ENCODE results near the gene USP12. TPM values are rescaled to one million over a fixed set of nuclear protein-coding genes. Genes with fewer than 3 reads are reported as not detected.
"Not testable (repeated sequence)": the region's sequence is repeated elsewhere in the genome, so short reads cannot be mapped to it uniquely, and the experiment has no call there.

The USP12 gene
- total and polyA plus RNA-seq, 2 donors from 2014 or later, result 15.0 to 27.5 TPM

DNA sequence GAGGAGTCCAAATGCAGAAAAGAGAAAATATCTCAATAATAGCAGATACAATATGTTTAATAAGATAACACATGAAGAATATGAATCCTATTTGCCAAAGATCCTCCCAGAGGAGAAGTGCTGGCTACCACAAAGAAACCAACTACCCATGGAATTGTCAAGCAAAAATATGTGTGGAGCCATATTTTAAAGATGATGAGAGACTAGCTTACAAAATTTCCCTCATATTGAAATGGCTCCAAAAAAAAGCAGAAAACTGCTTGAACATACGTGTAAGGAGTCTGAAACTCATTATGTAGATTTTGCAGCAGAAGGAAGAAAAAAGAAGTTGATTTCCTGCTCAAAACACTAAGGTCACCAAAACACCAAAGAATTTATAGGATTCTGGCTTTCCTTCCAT, 94.2 kb downstream of the USP12 start:
- no peak overlapping the region for H3K4me3 ChIP-seq (ENCODE audit: low read length in 3 of 3)
- no peaks in the 10 kb centered on the region for H3K27me3 ChIP-seq (ENCODE audit: control insufficient read depth, insufficient read depth, low read length)
- H3K4me1 ChIP-seq (ENCODE audit: control insufficient read depth in 2 of 3, insufficient read depth in 2 of 3, low read depth in 1 of 3, low read length in 3 of 3), result peaks cover 0 to 6% (median 4%) of the 10 kb centered on the region in 3 donors
- intact Hi-C loops (cut with DNase I), result no loop called here
- H3K27ac ChIP-seq (ENCODE audit: low read depth in 2 of 2, low read length in 2 of 2), result no peak overlapping the region
- no peak for DNase-seq
- H3K36me3 ChIP-seq (ENCODE audit: control insufficient read depth in 2 of 3, insufficient read depth in 3 of 3, low read length in 3 of 3), result peaks cover 0 to 2% (median 2%) of the 10 kb centered on the region in 3 donors
- no peak overlapping the region for H3K9ac ChIP-seq (ENCODE audit: low read length in 3 of 3)
- no peaks in the 10 kb centered on the region for H3K9me3 ChIP-seq (ENCODE audit: control insufficient read depth in 2 of 3, insufficient read depth in 1 of 3, low read length in 3 of 3)
- TF ChIP-seq, protein P1, sequence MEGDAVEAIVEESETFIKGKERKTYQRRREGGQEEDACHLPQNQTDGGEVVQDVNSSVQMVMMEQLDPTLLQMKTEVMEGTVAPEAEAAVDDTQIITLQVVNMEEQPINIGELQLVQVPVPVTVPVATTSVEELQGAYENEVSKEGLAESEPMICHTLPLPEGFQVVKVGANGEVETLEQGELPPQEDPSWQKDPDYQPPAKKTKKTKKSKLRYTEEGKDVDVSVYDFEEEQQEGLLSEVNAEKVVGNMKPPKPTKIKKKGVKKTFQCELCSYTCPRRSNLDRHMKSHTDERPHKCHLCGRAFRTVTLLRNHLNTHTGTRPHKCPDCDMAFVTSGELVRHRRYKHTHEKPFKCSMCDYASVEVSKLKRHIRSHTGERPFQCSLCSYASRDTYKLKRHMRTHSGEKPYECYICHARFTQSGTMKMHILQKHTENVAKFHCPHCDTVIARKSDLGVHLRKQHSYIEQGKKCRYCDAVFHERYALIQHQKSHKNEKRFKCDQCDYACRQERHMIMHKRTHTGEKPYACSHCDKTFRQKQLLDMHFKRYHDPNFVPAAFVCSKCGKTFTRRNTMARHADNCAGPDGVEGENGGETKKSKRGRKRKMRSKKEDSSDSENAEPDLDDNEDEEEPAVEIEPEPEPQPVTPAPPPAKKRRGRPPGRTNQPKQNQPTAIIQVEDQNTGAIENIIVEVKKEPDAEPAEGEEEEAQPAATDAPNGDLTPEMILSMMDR (IDR thresholded peaks at IDR 0.05; ENCODE audit: borderline replicate concordance, extremely low read depth, insufficient read depth), result no peak
- FAIRE-seq, result no peak

- Histone ChIP-seq H3K9me3 (ENCODE audit: control insufficient read depth in 2 of 3, insufficient read depth in 1 of 3, low read length in 3 of 3) (no peaks in the 10 kb centered on the region), H3K4me1 (ENCODE audit: control insufficient read depth in 2 of 3, insufficient read depth in 2 of 3, low read depth in 1 of 3, low read length in 3 of 3) (peaks cover 0 to 6% (median 4%) of the 10 kb centered on the region in 3 donors), H3K27ac (ENCODE audit: low read depth in 2 of 2, low read length in 2 of 2) (no peak overlapping the region), H3K36me3 (ENCODE audit: control insufficient read depth in 2 of 3, insufficient read depth in 3 of 3, low read length in 3 of 3) (peaks cover 0 to 2% (median 2%) of the 10 kb centered on the region in 3 donors), H3K9ac (ENCODE audit: low read length in 3 of 3) (no peak overlapping the region), H3K4me3 (ENCODE audit: low read length in 3 of 3) (no peak overlapping the region), H3K27me3 (ENCODE audit: control insufficient read depth, insufficient read depth, low read length) (no peaks in the 10 kb centered on the region)
- FAIRE-seq, result no peak
- peak in 1 of 5 donors; percentile 53 for DNase-seq
- intact Hi-C loops (cut with DNase I), result no loop called here
- TF ChIP-seq, protein P1 (IDR thresholded peaks at IDR 0.05; ENCODE audit: borderline replicate concordance, extremely low read depth, insufficient read depth), result no peak
These were observed 95.2 kb downstream of the USP12 start for GRCh38 chr13:27076421-27076820.

DNA sequence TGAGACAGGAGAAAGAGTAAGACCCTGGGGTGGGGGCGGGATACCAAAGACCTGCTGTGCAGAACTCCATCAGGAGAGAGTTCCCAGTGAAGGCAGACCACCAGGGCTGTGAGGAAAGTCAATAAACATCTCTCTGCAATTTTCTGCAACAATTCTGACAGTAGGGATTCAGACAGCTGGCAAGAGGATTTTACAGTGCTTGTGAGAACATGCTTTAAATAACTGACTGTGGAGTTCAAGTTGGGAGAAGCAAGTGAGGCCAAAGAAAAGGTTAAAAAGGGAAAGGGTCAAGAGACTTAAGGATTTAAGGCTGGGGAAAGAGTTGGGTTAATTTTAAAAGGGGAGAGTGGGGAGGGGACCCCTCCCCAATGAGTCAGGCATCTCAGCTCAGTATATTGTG, 98.4 kb downstream of the USP12 start:
- Histone ChIP-seq H3K4me3 (ENCODE audit: low read length in 3 of 3) (no peak overlapping the region), H3K27ac (ENCODE audit: low read depth in 2 of 2, low read length in 2 of 2) (no peak overlapping the region), H3K27me3 (ENCODE audit: control insufficient read depth, insufficient read depth, low read length) (no peaks in the 10 kb centered on the region), H3K4me1 (ENCODE audit: control insufficient read depth in 2 of 3, insufficient read depth in 2 of 3, low read depth in 1 of 3, low read length in 3 of 3) (no peaks in the 10 kb centered on the region), H3K9me3 (ENCODE audit: control insufficient read depth in 2 of 3, insufficient read depth in 1 of 3, low read length in 3 of 3) (no peaks in the 10 kb centered on the region), H3K36me3 (ENCODE audit: control insufficient read depth in 2 of 3, insufficient read depth in 3 of 3, low read length in 3 of 3) (peaks cover 2 to 9% (median 5%) of the 10 kb centered on the region in 3 donors), H3K9ac (ENCODE audit: low read length in 3 of 3) (no peak overlapping the region)
- peak in 1 of 5 donors; percentile 14 for DNase-seq
- intact Hi-C loops (cut with DNase I), result no loop called here
- TF ChIP-seq, protein P1 (IDR thresholded peaks at IDR 0.05; ENCODE audit: borderline replicate concordance, extremely low read depth, insufficient read depth), result no peak
- FAIRE-seq, result no peak

- H3K27ac ChIP-seq (ENCODE audit: low read depth in 2 of 2, low read length in 2 of 2); H3K36me3 ChIP-seq (ENCODE audit: control insufficient read depth in 2 of 3, insufficient read depth in 3 of 3, low read length in 3 of 3); FAIRE-seq; intact Hi-C loops (cut with DNase I); H3K4me1 ChIP-seq (ENCODE audit: control insufficient read depth in 2 of 3, insufficient read depth in 2 of 3, low read depth in 1 of 3, low read length in 3 of 3); H3K9me3 ChIP-seq (ENCODE audit: control insufficient read depth in 2 of 3, insufficient read depth in 1 of 3, low read length in 3 of 3); H3K9ac ChIP-seq (ENCODE audit: low read length in 3 of 3); DNase-seq; H3K4me3 ChIP-seq (ENCODE audit: low read length in 3 of 3); H3K27me3 ChIP-seq (ENCODE audit: control insufficient read depth, insufficient read depth, low read length): not testable (repeated sequence)
These were observed 105.5 kb downstream of the USP12 start for GRCh38 chr13:27066123-27066522.
